ENCODE measurements around the gene KCNG2.

The KCNG2 gene

GRCh38 chr18:79764131-79764530, 33.6 kb upstream of the KCNG2 start:
- Histone ChIP-seq H3K36me3 (replicated peaks; ENCODE audit: low read depth, low read length) (peaks cover under 1% of the 10 kb centered on the region), H3K79me2 (ENCODE audit: low read length) (no peaks in the 10 kb centered on the region), H3K27ac (ENCODE audit: low read length) (no peak overlapping the region), H2AFZ (ENCODE audit: low read depth, low read length) (no peak overlapping the region), H3K4me2 (ENCODE audit: low read length) (no peak overlapping the region), H3K27me3 (ENCODE audit: low read depth, low read length) (peaks cover 10% of the 10 kb centered on the region; the same call in 1 of the 2 replicates), H3K4me1 (ENCODE audit: low read length) (no peaks in the 10 kb centered on the region), H3K4me3 (ENCODE audit: low read length) (no peak overlapping the region), H3K9me3 (ENCODE audit: insufficient read depth, low read length) (peaks cover 16% of the 10 kb centered on the region), H4K20me1 (ENCODE audit: insufficient read depth, low read length) (no peaks in the 10 kb centered on the region), H3K9ac (ENCODE audit: low read length) (no peak overlapping the region)
- TF ChIP-seq EZH2phosphoT487 (IDR thresholded peaks at IDR 0.05; ENCODE audit: low read depth) = no peak
- TF ChIP-seq, protein P1, sequence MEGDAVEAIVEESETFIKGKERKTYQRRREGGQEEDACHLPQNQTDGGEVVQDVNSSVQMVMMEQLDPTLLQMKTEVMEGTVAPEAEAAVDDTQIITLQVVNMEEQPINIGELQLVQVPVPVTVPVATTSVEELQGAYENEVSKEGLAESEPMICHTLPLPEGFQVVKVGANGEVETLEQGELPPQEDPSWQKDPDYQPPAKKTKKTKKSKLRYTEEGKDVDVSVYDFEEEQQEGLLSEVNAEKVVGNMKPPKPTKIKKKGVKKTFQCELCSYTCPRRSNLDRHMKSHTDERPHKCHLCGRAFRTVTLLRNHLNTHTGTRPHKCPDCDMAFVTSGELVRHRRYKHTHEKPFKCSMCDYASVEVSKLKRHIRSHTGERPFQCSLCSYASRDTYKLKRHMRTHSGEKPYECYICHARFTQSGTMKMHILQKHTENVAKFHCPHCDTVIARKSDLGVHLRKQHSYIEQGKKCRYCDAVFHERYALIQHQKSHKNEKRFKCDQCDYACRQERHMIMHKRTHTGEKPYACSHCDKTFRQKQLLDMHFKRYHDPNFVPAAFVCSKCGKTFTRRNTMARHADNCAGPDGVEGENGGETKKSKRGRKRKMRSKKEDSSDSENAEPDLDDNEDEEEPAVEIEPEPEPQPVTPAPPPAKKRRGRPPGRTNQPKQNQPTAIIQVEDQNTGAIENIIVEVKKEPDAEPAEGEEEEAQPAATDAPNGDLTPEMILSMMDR (IDR thresholded peaks at IDR 0.05; ENCODE audit: low read depth, low read length) = no peak

- H3K27ac ChIP-seq (ENCODE audit: low read length) = no peak overlapping the region
- no peak for TF ChIP-seq EZH2phosphoT487 (IDR thresholded peaks at IDR 0.05; ENCODE audit: low read depth)
- TF ChIP-seq, protein P1 (IDR thresholded peaks at IDR 0.05; ENCODE audit: low read depth, low read length) = no peak
- H3K4me1 ChIP-seq (ENCODE audit: low read length) = no peaks in the 10 kb centered on the region
- H3K27me3 ChIP-seq (ENCODE audit: low read depth, low read length) = peaks cover 10% of the 10 kb centered on the region; the same call in 1 of the 2 replicates
- H3K9ac ChIP-seq (ENCODE audit: low read length) = no peak overlapping the region
- H4K20me1 ChIP-seq (ENCODE audit: insufficient read depth, low read length) = no peaks in the 10 kb centered on the region
- no peaks in the 10 kb centered on the region for H3K36me3 ChIP-seq (replicated peaks; ENCODE audit: low read depth, low read length)
- H3K4me3 ChIP-seq (ENCODE audit: low read length) = no peak overlapping the region
- H3K4me2 ChIP-seq (ENCODE audit: low read length) = no peak overlapping the region
- no peak overlapping the region for H2AFZ ChIP-seq (ENCODE audit: low read depth, low read length)
- H3K9me3 ChIP-seq (ENCODE audit: insufficient read depth, low read length) = peaks cover 16% of the 10 kb centered on the region
- H3K79me2 ChIP-seq (ENCODE audit: low read length) = no peaks in the 10 kb centered on the region
These were observed 32.1 kb upstream of the KCNG2 start for GRCh38 chr18:79765491-79766245.

DNA sequence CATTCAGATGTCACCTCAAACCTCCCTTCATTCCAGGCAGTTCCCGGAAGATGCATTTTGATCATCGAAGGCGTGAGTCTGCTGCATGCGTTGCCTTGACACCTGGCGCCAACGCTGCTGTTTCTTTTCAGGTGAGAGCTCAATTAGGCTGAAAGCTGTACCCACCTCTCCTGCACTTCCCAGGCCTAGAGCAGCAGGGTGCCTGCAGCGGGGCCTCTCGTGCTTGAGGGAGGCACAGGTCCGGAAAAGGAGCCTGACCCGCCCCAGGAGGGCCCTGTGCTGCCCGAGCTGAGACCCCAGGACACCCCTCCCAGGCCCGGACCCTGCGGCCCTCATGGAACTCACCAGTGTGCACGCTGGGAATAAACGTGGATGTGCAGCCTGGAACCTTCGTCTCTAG, 31.4 kb upstream of the KCNG2 start:
- TF ChIP-seq, protein P1 (IDR thresholded peaks at IDR 0.05; ENCODE audit: low read depth, low read length) = no peak
- no peak for TF ChIP-seq EZH2phosphoT487 (IDR thresholded peaks at IDR 0.05; ENCODE audit: low read depth)
- Histone ChIP-seq H3K27ac (ENCODE audit: low read length) (no peak overlapping the region), H3K4me2 (ENCODE audit: low read length) (no peak overlapping the region), H3K79me2 (ENCODE audit: low read length) (no peaks in the 10 kb centered on the region), H4K20me1 (ENCODE audit: insufficient read depth, low read length) (no peaks in the 10 kb centered on the region), H3K36me3 (replicated peaks; ENCODE audit: low read depth, low read length) (no peaks in the 10 kb centered on the region), H3K9ac (ENCODE audit: low read length) (no peak overlapping the region), H2AFZ (ENCODE audit: low read depth, low read length) (no peak overlapping the region), H3K9me3 (ENCODE audit: insufficient read depth, low read length) (peaks cover 16% of the 10 kb centered on the region), H3K27me3 (ENCODE audit: low read depth, low read length) (peaks cover 10% of the 10 kb centered on the region; the same call in 1 of the 2 replicates), H3K4me1 (ENCODE audit: low read length) (no peaks in the 10 kb centered on the region), H3K4me3 (ENCODE audit: low read length) (no peak overlapping the region)

GRCh38 chr18:79768745-79769144, 29.0 kb upstream of the KCNG2 start:
- Histone ChIP-seq H3K27me3 (ENCODE audit: low read depth, low read length) (peaks cover 10% of the 10 kb centered on the region; the same call in 1 of the 2 replicates), H3K4me2 (ENCODE audit: low read length) (no peak overlapping the region)
- TF ChIP-seq, protein P1 (IDR thresholded peaks at IDR 0.05; ENCODE audit: low read depth, low read length) = no peak
- no peak for TF ChIP-seq EZH2phosphoT487 (IDR thresholded peaks at IDR 0.05; ENCODE audit: low read depth)

More at GRCh38 chr18:79768745-79769144, 29.0 kb upstream of the KCNG2 start:
- H3K4me3 ChIP-seq (ENCODE audit: low read length) = no peak overlapping the region
- H3K9ac ChIP-seq (ENCODE audit: low read length) = no peak overlapping the region
- H4K20me1 ChIP-seq (ENCODE audit: insufficient read depth, low read length) = no peaks in the 10 kb centered on the region
- no peaks in the 10 kb centered on the region for H3K36me3 ChIP-seq (replicated peaks; ENCODE audit: low read depth, low read length)
- H3K27ac ChIP-seq (ENCODE audit: low read length) = no peak overlapping the region
- no peak overlapping the region for H2AFZ ChIP-seq (ENCODE audit: low read depth, low read length)
- no peaks in the 10 kb centered on the region for H3K79me2 ChIP-seq (ENCODE audit: low read length)
- no peaks in the 10 kb centered on the region for H3K4me1 ChIP-seq (ENCODE audit: low read length)
- peaks cover 16% of the 10 kb centered on the region for H3K9me3 ChIP-seq (ENCODE audit: insufficient read depth, low read length)
